Body of pancreas (tissue), 4 donors: Measurements from ENCODE around the gene ANKMY1.

Source experiments
- POLR2A ChIP-seq, 3 donors: fragments of 450-650 bp; IDR thresholded peaks; one replicate each; pipeline ENCODE4 v1.6.1; 2016; ENCODE audit warnings: antibody characterized with exemption in 3 of 3, mild to moderate bottlenecking in 2 of 3
- TF ChIP-seq, protein P1 (sequence below), 7 experiments: fragments of 450-650 bp in 4 of 7; fragments of 200-600 bp in 3 of 7; sonication (generic) in 3 of 7; IDR thresholded peaks; one replicate each; pipeline ENCODE4 v1.5.1; 2016 to 2019; ENCODE audit warnings: antibody characterized with exemption in 7 of 7

- TF ChIP-seq, protein P1, sequence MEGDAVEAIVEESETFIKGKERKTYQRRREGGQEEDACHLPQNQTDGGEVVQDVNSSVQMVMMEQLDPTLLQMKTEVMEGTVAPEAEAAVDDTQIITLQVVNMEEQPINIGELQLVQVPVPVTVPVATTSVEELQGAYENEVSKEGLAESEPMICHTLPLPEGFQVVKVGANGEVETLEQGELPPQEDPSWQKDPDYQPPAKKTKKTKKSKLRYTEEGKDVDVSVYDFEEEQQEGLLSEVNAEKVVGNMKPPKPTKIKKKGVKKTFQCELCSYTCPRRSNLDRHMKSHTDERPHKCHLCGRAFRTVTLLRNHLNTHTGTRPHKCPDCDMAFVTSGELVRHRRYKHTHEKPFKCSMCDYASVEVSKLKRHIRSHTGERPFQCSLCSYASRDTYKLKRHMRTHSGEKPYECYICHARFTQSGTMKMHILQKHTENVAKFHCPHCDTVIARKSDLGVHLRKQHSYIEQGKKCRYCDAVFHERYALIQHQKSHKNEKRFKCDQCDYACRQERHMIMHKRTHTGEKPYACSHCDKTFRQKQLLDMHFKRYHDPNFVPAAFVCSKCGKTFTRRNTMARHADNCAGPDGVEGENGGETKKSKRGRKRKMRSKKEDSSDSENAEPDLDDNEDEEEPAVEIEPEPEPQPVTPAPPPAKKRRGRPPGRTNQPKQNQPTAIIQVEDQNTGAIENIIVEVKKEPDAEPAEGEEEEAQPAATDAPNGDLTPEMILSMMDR (IDR thresholded peaks at IDR 0.05): no peak
- no peak for TF ChIP-seq POLR2A (IDR thresholded peaks at IDR 0.05)
These were observed 89.2 kb downstream of the ANKMY1 start for GRCh38 chr2:240468303-240469238.
